NOMO-1 (cell line): ENCODE data around the gene STUB1.

ENCODE experiments used
- DNase-seq, 2 experiments: peaks; one replicate each; lab custom pipeline; 2025; ENCODE audit not compliant: unreplicated experiment in 2 of 2; lab: John Stamatoyannopoulos, UW

STUB1 gene

DNA sequence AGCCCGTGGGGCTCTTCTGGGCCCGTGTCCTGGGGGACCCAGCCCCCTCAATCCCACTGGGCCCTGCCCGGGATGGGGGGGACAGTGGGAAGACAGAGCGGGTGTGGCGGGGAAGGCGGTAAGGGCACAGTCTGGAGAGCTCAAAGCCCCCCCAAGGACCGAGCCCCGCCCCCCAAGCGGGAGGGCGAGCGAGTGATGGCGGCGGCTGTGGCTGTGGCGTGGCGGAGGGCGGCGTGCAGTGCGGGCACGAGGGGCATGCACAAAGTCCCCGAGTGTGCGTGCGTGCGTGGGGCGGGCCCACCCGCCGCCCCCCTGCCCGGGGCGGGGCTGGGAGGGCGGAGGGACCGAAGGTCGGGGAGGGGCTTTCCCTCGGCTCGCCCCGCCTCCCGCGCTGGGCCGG is 13.6 kb downstream of the STUB1 start:
- DNase-seq = no peak

DNA sequence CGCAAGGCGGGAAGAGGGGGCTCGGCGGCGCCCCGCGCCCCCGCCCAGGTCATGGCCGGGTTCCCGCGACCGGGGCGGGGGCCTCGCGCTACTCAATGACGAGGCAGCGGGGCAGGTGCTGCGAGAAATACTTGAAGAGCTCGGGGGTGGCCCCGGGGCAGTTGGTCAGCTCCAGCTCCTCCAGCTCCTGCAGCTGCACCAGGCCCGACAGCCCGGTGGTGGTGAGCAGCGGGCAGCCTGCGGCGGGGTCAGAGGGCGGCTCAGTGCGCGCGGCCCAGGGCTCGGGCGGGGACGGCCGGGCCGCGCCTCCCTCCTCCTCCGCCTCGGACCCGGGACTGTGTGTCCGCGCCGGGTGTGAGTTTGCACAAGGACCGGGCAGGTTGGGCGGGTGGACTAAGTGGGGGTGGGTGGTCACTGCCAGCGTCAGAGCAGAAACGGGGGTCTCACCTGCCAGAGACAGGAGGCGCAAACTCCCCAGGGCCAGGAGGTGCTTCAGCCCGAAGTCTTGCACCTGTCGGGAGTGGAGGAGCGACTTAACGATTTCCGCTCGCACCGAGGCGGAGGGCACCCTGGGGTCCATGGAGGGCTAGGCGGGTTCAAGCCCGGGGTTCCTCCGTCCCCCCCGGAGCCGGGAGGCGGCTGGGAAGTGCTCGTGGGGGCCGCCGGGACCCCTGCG is 14.1 kb downstream of the STUB1 start:
- DNase-seq = no peak

DNA sequence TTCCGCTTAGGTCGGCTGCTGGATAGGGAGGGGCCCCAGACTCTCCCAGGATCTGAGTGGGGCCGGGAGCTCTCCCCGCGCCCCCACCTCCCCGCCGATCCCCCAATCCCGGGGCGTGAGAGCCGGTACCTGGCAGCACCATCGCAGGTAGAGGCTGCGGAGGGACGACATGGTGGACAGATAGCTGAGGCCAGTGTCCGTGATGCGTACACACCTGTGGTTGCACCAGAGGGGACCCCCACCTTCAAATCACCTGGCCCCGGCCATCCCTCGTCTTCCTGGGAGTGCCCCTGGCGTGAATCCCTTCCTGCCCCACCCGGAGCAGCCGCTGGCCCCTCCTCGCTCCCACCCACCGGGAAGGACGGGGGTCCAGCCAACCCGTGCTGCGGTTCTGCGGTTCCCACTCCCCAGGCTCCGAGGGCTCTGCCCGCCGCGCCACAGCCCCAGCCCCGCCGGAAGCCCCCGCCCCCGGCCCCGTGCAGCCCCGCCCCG is 14.7 kb downstream of the STUB1 start:
- DNase-seq = no peak

DNA sequence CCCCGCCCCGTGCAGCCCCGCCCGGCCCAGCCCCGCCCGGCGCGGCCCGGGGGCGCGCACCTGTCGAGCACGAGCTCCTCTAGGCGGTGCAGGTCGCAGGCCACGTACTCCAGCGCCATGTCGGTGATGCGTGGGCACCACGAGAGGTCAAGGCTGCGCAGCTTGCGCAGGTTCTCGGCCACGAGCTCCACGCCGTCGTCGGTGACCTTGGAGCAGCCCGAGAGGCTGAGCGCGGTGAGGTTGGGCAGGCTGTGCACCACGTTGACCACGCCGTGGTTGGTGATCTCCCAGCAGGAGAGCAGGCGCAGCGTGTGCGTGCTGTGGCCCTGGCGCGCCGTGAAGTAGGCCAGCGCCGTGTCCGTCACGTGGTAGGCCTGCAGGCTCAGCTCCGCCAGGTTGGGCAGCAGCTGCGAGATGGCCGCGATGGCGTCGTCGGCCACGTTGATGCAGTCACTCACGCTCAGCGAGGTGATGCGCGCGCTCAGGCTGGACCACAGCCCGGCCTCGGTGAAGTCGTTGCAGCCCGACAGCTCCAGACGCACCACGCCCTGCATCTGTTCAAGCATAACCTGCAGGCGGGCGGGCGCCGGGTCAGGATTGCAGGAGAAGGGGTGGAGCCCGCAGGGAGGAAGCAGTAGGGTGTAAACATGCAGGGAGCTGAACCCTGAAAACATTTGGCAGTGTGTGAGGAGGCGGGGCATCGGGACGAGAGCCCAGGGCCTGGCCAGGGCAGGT is 15.3 kb downstream of the STUB1 start:
- DNase-seq = peak; percentile 23 to 44

DNA sequence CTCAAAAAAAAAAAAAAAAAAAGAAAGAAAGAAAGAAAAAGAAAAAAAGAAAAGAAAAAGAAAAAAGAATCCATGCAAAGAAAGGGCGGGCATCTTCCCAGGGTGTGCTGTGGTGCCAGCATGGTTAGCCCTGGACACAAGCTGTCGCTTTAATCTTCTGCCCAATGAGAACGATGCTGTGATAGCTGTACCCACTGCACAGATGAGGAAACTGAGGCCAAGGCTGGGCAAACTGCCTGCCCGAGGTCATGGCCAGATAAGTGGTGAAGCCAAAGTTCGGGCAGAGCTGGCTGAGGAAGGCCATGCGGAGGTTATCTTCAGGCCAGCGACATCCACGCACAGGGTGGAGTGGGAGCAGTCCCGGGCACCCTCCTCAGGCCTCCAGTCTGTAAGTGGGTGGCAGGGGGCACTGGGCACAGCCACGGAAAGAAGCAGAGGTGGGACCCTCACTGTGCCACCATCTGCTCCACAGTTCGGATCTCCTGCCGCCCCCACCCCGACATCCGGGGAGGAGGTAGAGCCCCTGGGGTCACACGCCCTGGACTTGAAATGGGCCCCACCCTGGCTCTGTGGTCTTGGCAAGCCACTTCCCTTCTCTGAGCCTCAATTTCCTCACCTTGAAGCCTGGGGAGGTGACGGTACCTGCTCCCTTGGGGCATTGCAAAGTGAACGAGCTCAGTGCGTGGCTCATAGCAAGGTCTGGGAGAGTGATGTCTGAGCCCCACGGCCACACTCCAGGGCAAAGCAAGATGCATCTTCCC is 18.9 kb downstream of the STUB1 start:
- DNase-seq = no peak

DNA sequence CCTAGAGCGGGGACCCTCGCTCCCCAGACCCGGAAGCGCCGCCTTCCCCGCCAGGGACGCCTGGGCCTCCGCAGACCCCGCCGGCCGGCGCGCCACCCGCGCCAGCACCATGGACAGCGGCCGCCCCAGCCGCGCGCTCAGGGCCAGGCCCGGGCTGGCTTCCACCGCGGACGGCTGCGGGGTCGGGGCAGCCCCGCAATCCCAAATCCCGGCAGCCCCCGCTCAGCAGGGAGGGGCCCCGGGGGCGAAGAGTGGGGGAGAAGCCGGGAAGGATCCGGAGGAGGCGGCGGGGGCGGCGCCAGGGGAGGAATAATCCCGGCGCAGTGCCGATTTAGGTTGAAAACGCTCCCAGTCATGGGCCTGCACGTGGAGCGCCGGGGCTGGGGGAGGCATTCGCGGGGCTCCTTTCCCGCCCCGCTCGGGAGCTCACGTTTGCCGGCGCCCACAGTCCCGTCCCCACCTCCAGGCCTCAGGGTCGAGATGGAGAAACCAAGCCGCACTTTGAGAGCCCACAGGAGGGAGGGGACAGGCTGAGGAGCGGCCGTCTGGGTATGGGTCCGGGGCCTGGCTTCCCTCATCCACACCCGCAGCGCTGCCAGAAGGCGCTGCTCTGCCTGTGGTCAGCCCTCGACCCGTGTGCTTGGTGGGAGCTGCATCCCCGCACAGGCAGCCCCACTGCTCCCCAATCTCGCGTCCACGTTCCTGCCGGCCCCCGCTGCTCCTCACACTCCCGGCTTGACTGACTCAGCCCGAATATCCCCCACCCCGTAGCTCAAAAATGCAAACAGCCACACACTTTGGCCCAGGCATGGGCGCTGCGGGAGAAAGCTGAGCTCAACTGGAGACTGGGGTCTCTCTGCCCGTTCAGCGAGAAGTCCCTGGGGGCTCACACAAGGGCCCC is 20.7 kb downstream of the STUB1 start:
- DNase-seq = peak in 1 of 2 experiments; percentile 39

DNA sequence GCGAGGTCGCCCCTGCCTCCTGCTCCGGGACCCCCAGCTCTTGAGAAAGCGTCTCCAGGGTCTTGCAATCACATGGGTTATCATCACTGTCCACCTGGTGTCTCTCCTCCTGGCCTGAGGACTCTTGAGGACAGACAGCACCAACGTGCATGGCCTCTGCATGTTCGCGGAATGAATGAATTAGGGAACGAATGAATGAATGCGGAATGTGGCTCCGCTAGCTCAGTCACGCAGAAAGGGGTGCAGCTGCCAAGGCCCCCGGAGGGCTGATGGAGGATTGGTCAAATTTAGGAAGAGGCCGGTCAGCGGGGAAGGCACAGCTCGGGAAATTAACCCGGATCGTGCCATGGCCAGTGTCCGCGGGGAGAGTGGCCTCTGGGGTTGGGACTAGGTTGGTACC is 22.1 kb downstream of the STUB1 start:
- DNase-seq = no peak

DNA sequence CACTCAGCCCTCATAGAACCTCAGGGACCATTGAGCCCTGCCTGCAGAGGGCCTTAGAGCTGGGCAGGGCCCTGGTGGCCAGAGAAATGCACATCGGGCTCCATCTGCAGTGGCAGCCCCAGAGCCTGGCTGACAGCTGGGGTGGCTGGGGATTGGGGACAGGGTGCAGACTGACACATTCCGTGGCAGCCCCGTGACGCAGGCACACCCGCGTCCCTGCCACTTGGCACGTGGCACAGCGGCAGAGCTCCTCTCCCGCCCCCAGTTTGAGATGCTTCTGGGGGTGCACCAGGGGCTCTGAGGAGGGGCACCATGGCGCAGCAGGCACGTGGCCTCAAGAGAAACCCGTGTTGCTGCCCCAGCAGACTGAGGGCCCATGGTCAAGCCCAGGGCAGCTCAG is 23.2 kb downstream of the STUB1 start:
- no peak for DNase-seq

DNA sequence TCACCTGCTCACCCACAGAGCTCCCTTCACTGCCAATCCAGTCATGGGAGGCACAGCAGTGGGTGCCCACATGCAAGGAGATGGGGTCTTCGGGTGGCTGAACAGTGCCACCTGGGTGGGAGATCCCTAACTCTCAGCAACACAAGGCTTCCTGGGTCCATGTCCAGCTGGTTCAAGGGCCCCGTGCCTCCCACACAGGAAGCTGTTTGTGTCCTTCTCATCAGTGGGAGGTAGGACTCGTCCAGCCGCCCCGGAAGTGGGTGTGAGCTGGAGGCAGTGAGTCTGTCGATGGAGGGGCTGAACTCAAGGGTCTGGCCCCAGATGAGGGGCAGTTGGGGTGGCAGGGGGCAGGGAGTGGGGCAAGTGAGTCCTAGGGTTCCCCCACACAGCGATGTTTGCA is 23.8 kb downstream of the STUB1 start:
- no peak for DNase-seq

DNA sequence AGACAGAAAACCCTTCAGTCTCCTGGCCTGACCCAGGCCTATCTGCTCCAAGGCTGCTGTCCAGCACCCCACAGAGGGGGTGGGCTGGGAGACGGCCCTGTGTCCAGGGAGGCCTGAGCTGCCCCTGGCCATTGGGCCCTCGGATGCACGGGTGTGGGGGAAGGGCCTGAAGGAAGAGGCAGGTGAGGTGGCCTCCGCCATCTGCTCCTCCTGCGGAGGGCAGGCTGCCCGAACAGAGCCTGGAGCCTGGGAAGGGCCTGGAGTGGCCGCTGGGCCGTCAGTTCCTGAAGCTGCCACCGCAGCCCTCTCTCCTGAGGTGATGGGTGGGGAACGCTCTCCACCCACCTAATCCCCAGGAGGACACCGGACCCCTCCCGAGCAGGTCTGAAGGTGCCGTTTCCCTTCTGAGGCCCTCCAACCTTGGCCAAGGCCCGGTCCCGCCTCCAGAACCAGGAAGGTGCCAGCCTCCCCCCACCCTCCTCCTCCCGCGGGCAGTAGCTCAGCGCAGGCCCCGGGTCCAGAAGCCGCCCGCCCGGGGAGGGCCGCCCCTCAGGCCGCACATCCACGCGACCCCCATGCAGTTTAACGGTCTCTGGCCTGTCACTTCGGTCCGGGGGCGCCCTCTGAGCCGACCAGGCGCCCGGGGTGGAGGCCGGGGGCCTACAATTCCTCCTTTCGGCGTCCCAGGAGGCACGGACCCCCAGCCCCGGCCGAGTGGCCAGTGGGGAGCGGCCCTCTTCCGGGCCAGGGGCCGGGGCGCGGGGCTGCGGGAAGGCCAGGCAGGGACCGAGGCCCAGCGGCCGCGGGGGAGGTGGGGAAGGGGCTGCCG is 24.6 kb downstream of the STUB1 start:
- no peak for DNase-seq

DNA sequence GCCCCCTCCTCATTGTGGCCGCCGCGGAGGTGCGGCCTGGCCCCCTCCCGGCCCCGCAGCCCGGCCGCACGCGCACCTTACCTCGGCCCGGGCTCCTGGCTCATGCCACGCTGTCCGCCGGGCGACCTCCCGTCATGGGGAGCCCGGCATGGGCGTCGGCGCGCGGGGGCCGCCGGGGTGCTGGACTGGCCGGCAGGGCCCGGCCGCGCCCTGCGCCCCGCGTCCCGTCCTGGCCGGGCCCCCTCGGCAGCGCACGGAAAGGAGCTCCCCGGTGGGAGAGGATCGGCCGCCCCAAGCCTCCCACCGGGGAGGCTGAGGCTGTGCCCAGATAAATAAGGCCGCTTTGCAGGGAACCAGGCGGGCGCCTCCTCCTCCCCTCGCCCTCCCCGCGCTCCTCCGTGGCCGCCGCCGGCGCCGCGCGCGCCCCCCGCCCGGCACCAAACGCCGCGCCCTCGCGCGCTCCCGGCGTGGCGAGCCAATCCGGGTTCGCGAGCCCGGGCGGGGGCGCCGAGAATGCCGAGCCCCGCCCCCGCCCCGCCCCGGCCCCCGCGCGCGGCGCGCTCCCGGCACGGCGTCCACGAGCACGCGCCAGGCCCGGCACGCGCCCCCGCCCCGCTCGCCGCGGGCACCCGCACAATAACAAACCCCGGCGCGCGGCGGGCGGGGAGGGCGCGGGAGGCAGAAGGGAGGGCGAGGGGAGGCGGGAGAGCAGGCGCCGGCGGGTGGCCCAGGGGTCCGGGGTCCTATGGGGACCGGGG is 25.4 kb downstream of the STUB1 start, which contains the start of gene FBXL16:
Gene FBXL16 (minus strand): TSS at position 371 of the 758 bp plus-strand sequence. CDS start 8,396 bp downstream, outside the sequence.
- no peak for DNase-seq

DNA sequence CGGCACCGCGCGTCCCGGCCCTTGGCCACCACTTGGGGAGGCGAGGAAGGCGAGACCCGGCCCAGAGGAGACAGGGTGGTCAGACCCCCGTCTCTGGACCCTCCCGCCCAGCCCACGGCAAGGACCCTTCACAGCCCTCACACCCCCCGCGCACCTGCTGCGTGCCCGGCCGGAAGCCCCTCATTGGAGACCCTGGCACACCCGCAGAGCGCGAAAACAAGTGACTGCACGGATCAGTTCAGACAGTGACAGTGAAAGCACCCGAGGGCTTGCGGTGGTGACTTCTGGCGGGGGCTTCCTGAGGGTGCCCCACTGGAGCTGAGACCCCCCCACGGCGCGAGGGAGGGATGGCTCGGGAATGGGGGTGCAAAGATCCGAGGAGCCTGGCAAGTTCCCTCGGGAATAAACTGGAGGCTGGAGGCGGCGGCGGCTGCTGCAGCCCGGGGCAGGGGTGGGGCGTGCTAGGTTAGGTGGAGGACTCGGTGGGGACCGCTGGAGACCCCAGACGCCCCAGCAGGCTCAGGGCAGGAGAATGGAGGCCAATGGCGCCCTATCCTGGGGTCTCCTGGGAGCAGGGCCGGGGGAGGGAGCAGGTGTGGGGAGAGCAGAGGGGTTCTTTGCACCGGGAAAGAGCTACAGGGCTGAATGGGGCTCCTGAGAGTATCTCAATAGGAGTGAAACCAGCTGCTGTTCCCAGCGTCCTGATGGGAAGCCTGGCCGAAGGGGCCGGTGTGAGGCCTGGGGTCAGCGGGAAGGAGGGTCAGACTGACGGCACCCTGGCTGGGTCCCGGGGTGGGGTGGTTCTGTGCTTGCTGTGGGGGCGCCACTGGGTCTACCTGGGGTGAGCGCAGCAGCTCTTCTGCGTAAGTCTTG is 26.2 kb downstream of the STUB1 start:
- no peak for DNase-seq

DNA sequence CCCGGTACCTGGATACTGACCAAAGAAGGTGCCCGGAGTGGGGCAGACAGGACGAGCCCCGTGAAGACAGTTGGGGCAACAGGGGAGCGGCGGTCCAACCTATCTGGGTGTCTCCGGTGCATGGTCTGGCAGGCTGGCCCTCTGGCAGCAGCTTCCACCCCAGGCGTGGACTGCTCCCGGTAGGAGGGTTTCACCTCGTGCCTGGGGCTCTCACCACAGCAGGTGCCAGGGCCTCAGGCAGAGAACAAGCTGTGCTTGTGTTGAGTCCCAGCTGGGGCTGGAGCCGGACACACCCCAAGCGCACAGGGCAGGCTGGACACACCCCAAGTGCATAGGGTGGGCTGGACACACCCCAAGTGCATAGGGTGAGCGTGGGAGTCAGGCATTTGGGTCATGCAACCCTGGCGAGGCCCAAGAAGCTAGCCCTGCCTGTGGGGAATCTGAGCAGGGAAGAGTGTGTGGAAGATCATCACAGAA is 26.9 kb downstream of the STUB1 start:
- DNase-seq = no peak

DNA sequence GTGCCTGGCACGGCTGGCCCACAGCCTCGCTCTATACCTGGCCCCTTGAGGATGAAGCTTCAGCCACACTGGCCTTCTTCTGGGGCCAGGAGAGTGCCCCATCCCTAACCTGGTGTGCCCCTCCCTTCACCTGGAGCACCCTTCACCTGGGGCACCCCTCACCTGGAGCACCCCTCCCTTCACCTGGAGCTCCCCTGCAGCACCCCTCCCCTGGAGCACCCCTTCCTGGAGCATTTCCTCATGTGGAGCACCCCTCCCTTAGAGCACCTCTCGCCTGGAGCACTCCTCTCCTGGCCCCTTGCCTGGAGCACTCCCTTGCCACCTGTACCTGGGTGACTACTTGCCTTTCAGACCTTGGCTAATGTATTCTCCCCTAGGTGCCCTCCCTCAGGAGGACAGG is 27.8 kb downstream of the STUB1 start:
- DNase-seq = no peak

DNA sequence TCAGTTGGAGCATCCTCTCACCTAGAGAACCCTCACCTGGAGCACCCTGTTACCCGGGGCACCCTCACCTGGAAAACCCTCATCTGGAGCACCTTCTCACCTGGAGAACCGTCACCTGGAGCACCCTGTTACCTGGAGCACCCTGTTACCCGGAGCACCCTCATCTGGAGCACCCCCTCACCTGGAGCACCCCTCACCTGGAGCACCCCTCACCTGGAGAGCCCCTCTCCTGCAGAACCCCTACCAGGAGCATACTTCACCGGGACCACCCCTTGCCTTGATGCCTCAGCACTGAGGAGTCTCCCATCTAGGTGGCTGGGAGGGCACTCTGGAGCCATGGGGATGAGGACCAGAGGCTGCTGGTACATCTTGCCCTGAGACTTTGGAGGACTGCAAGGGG is 28.7 kb downstream of the STUB1 start:
- DNase-seq = no peak

DNA sequence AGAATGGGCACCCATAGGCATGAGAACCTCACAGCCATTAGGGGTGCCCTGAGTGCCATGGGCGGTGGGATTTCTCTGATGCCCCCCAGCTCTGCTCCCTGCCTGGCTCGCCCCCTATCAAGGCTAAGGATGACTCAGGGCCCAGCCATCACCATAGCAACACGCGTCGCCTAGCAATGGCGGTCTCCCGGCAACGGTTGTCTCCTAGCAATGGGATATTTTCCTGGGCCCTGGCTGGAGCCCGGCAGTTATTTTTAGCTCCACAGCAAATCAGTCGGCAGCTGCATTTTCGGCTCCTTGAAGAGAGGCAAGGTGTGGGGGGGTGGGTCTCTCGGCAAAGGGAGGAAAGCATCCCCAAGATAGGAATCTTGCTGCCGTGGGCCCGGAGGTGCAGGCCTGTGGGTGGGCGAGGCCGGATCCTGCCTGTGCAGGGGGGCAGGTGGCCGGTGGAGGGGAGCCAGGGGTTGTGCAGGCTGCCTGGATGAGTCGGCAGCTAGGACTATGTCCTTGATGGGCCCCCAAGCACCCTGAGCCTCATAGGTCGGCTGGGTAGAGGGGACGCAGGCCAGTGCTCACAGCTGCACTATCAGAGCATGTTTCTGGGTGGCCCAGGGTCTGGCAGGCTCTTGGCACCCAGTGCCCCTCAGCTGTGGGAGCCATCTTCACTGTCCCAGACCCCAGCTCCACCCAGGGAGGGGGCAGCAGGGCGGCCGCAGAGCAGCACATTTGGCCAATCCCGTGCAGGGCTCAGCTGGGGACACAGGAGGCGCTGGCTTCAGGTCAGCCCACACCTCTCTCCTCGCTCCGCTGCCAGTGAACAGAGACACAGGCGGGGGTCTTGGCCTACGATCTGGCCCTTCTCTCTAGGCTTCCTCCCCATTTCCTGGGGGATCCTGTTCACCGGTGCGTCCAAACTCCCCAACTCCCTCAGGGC is 29.6 kb downstream of the STUB1 start:
- no peak for DNase-seq
